Measurements from ENCODE around the gene GADD45B.

- TF ChIP-seq, protein P1, sequence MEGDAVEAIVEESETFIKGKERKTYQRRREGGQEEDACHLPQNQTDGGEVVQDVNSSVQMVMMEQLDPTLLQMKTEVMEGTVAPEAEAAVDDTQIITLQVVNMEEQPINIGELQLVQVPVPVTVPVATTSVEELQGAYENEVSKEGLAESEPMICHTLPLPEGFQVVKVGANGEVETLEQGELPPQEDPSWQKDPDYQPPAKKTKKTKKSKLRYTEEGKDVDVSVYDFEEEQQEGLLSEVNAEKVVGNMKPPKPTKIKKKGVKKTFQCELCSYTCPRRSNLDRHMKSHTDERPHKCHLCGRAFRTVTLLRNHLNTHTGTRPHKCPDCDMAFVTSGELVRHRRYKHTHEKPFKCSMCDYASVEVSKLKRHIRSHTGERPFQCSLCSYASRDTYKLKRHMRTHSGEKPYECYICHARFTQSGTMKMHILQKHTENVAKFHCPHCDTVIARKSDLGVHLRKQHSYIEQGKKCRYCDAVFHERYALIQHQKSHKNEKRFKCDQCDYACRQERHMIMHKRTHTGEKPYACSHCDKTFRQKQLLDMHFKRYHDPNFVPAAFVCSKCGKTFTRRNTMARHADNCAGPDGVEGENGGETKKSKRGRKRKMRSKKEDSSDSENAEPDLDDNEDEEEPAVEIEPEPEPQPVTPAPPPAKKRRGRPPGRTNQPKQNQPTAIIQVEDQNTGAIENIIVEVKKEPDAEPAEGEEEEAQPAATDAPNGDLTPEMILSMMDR (conservative IDR thresholded peaks at IDR 0.05 in 1 of 2, IDR thresholded peaks at IDR 0.05 in 1 of 2; ENCODE audit: low read depth in 1 of 2, low read length in 2 of 2), result no peak
- TF ChIP-seq EZH2 (IDR thresholded peaks at IDR 0.05; ENCODE audit: low read length, missing control alignments), result no peak
Measured at GRCh38 chr19:2488405-2488941, 12.5 kb downstream of the GADD45B start.

Data from fibroblast of lung (primary cell).